Measurements from ENCODE around the gene TMEM62. TPM values are rescaled to one million over a fixed set of nuclear protein-coding genes. Genes with fewer than 3 reads are reported as not detected.

The TMEM62 gene
- total RNA-seq, 4 donors from 2014 or later = 21.5 to 32.0 (median 25.4) TPM

DNA sequence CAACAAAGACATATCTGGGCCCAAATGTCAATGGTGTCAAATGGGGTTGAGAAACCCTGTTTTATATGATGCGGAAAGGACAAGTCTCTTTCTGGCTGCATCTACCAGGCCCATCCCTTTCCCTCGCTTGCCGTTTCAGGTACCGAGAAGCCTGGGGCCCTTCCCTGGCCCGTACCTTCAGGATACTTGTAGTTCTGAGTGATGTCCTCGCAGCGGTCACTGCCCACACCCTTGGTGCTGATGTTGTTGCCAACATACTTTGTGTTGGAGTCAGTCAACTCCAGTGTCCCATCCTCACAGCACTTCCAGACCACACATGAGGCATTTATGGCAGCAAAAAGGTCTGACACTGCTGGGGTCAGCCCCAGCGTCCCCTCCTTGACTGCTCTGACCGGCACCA, 73.6 kb downstream of the TMEM62 start:
- 96% methylated on average over 9 of the region's 9 CpGs for WGBS
- Histone ChIP-seq H3K9me3 (no peaks in the 10 kb centered on the region), H3K36me3 (no peaks in the 10 kb centered on the region), H3K27ac (replicated peaks in 1 of 4) (no peak overlapping the region), H3K4me1 (peaks cover 4 to 10% (median 5%) of the 10 kb centered on the region in 4 donors), H3K4me3 (no peak overlapping the region), H3K27me3 (peaks cover 0 to 32% (median 0%) of the 10 kb centered on the region in 4 donors)
- peak; percentile 86 for DNase-seq (ENCODE audit: extremely low spot score)
- intact Hi-C loops (cut with DNase I) = no loop called here
- TF ChIP-seq, protein P1, sequence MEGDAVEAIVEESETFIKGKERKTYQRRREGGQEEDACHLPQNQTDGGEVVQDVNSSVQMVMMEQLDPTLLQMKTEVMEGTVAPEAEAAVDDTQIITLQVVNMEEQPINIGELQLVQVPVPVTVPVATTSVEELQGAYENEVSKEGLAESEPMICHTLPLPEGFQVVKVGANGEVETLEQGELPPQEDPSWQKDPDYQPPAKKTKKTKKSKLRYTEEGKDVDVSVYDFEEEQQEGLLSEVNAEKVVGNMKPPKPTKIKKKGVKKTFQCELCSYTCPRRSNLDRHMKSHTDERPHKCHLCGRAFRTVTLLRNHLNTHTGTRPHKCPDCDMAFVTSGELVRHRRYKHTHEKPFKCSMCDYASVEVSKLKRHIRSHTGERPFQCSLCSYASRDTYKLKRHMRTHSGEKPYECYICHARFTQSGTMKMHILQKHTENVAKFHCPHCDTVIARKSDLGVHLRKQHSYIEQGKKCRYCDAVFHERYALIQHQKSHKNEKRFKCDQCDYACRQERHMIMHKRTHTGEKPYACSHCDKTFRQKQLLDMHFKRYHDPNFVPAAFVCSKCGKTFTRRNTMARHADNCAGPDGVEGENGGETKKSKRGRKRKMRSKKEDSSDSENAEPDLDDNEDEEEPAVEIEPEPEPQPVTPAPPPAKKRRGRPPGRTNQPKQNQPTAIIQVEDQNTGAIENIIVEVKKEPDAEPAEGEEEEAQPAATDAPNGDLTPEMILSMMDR (IDR thresholded peaks at IDR 0.05) = no peak
- TF ChIP-seq POLR2AphosphoS5 (IDR thresholded peaks at IDR 0.05) = no peak
- TF ChIP-seq POLR2A (IDR thresholded peaks at IDR 0.05; ENCODE audit: low read depth) = no peak
- no peak for TF ChIP-seq EP300 (IDR thresholded peaks at IDR 0.05)

DNA sequence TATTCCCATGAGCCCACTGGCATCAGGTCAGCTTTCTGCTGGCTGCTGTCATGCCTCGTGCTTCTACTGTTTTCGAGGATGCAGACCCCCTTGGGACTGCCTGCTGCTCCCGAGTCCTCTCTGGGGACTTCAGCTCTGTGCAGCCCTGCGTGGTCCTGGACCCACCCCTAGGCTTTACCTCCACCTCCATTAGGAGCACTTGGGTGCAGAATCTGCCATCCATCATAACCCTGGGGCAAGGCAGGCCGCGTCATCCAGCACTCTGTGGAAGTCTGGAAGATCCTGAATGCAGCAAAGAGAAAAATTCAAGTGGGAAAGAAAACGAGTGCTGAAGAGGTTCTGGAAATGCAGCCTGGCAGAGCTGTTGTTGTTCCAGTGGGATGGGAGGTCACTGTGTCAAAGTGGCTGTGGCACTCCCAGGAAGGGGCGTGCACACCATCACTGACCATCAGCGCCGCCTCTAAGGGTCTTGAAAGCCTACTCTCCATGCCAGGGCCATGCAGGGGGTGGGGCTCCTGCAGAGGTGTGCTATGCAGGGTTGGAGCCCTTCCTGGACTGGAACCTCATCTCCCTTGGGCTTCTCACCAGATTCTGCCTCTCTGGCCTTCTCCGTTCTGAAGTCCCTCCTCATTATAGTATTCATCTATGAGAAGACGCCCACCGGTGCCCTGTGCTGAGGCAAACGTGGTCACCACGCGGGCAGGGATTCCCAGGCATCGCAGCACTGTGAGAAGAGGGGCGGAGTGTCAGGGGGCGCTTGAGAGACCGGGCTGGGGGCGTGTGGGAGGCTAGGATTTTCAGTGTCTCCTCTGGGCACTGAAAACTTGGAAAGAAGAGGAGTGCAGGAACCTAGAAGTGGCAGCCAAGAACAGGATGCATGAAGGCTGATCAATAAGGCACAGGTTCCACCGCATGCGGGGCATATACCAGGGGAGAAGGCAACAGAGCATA, 74.9 kb downstream of the TMEM62 start:
- Histone ChIP-seq H3K4me1 (peaks cover 4 to 10% (median 5%) of the 10 kb centered on the region in 4 donors), H3K4me3 (no peak overlapping the region), H3K27me3 (peaks cover 0 to 32% (median 0%) of the 10 kb centered on the region in 4 donors), H3K36me3 (no peaks in the 10 kb centered on the region), H3K27ac (replicated peaks in 1 of 4) (no peak overlapping the region), H3K9me3 (no peaks in the 10 kb centered on the region)
- WGBS = 76% methylated on average over 20 of the region's 23 CpGs
- intact Hi-C loops (cut with DNase I) = no loop called here
- DNase-seq (ENCODE audit: extremely low spot score) = peak; percentile 91
- TF ChIP-seq POLR2A (IDR thresholded peaks at IDR 0.05; ENCODE audit: low read depth) = no peak
- TF ChIP-seq POLR2AphosphoS5 (IDR thresholded peaks at IDR 0.05) = no peak
- TF ChIP-seq, protein P1 (IDR thresholded peaks at IDR 0.05) = no peak
- TF ChIP-seq EP300 (IDR thresholded peaks at IDR 0.05) = no peak

DNA sequence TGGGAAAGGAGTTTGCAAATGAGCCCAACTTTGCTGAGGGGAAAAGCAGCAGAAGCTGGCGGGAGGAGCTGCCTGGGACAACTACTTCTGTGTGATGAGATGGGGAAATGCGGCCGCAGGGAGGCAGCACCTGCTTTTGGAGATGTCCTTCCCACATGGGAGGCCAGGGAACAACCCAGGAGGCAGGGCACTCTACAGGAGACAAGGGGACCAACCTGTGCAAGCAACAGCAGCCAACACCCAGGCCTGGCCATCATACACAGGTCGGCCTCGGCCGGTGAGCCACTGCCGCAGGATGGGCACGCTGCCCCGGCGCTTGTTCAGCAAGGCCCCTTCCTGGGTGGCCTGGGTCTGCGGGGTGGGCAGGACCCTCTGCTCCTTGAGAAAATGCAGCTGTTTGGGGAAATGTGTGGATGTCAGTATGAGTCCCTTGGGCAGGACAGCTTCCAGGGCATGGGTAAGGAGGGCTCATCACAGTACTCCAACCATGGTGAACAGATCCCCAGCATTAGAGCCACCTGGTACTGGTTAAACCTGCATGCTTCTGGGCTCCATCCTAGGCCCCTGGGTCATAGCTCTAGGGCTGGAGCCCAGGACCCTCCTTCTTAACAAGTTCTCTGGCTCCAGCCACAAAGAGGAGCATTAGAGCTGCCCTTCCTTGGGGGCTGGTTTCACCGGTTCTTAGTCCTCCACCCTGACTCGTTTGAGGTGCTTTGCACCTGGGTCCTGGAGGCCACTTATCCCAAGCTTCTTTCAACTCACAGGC, 75.9 kb downstream of the TMEM62 start:
- Histone ChIP-seq H3K27ac (replicated peaks in 1 of 4) (no peak overlapping the region), H3K4me1 (peaks cover under 1 to 3% (median under 1%) of the 10 kb centered on the region in 4 donors), H3K36me3 (no peaks in the 10 kb centered on the region), H3K27me3 (peaks cover 0 to 32% (median 0%) of the 10 kb centered on the region in 4 donors), H3K4me3 (no peak overlapping the region), H3K9me3 (no peaks in the 10 kb centered on the region)
- TF ChIP-seq EP300 (IDR thresholded peaks at IDR 0.05) = no peak
- TF ChIP-seq, protein P1 (IDR thresholded peaks at IDR 0.05) = no peak
- no peak for TF ChIP-seq POLR2AphosphoS5 (IDR thresholded peaks at IDR 0.05)
- TF ChIP-seq POLR2A (IDR thresholded peaks at IDR 0.05; ENCODE audit: low read depth) = no peak
- intact Hi-C loops (cut with DNase I) = no loop called here
- whole genome bisulfite sequencing = 64% methylated on average over 5 of the region's 13 CpGs
- peak; percentile 86 for DNase-seq (ENCODE audit: extremely low spot score)

DNA sequence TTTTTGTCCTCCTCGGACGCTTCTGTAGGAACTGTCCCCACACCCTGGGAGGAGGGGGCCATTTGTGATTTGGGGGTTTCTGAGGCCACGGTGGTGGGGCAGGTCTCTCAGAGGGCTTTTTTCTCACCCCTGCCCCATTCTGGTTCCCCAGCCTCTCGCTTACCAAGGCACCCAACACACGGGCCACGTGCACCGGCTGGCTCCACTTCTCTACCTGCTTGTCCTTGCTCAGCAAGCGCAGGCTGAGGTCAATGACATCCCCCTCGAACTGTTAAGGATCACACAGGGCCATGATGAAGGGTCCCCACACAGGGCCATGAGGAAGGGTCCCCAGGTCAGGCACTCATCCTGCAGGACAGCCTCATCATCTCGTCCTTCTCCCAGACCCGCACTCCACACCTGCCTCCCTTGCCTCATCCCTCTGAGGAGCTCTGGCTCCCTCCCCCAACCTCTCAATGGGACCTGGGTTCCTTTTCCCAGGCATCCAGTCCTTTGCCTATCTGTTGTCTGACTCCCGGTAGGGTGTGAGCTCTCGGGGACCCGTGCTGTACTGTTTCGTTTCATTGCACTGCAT, 76.9 kb downstream of the TMEM62 start:
- Histone ChIP-seq H3K36me3 (no peaks in the 10 kb centered on the region), H3K27me3 (peaks cover 0 to 32% (median 0%) of the 10 kb centered on the region in 4 donors), H3K4me3 (no peak overlapping the region), H3K27ac (replicated peaks in 1 of 4) (no peak overlapping the region), H3K9me3 (no peaks in the 10 kb centered on the region), H3K4me1 (no peaks in the 10 kb centered on the region)
- intact Hi-C loops (cut with DNase I) = no loop called here
- TF ChIP-seq EP300 (IDR thresholded peaks at IDR 0.05) (no peak), POLR2A (IDR thresholded peaks at IDR 0.05; ENCODE audit: low read depth) (no peak), POLR2AphosphoS5 (IDR thresholded peaks at IDR 0.05) (no peak)
- WGBS = 90% methylated on average over 15 of the region's 15 CpGs
- peak; percentile 89 for DNase-seq (ENCODE audit: extremely low spot score)

Measured in esophagus muscularis mucosa (tissue), 4 donors.